ENCODE data around the gene SAP30.

The SAP30 gene, protein sequence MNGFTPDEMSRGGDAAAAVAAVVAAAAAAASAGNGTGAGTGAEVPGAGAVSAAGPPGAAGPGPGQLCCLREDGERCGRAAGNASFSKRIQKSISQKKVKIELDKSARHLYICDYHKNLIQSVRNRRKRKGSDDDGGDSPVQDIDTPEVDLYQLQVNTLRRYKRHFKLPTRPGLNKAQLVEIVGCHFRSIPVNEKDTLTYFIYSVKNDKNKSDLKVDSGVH

GRCh38 chr4:173370477-173371291, at the start of gene SAP30:
Gene SAP30 (plus strand): TSS chr4:173370954. CDS start chr4:173371183, 229 bp downstream.
- FAIRE-seq = peak; percentile 89

GRCh38 chr4:173325007-173325736, 45.6 kb upstream of the SAP30 start:
- FAIRE-seq = no peak

- FAIRE-seq = no peak
These were observed 42.4 kb upstream of the SAP30 start for GRCh38 chr4:173328236-173328901.

DNA sequence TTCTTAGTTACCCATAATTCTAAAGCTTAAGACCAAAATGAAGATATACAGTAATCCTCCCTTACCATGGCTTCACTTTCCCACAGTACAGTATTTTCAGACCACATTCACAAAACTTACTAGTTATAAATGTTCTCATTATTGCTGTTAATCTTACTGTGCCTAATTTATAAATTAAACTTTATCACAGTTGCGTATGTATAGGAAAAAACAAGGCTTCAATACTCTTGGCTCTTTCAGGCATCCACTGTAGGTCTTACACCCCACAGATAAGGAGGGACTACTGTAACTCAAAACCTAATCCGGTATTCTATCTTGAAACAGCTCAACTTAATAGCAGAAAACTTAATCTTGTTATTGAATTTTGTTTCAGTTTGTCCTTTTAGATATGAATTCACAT, 40.2 kb upstream of the SAP30 start:
- FAIRE-seq = no peak

GRCh38 chr4:173332021-173332487, 38.7 kb upstream of the SAP30 start:
- FAIRE-seq = no peak

GRCh38 chr4:173332963-173333657, 37.6 kb upstream of the SAP30 start:
- no peak for FAIRE-seq

DNA sequence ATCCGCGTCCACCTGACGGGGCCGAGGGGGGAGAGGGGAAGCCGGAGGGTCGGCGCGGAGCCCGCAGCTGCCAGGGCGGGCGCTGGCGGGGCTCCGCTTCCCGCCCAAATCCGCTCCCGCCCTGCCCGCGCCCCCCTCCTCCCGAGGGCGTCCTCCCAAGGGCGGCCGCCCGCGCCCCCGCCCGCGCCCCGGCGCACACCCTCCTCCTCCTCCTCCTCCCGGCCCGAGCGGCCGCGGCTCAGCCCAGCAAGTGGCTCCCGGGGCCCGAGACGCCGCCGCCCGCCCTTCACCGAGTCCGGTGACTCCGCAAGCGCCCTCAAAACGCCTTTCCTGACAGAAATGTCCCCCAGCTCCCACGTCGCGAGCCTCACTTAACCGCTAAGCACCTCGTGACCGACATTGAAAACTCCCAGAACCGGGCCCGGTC, 37.1 kb upstream of the SAP30 start:
- no peak for FAIRE-seq

DNA sequence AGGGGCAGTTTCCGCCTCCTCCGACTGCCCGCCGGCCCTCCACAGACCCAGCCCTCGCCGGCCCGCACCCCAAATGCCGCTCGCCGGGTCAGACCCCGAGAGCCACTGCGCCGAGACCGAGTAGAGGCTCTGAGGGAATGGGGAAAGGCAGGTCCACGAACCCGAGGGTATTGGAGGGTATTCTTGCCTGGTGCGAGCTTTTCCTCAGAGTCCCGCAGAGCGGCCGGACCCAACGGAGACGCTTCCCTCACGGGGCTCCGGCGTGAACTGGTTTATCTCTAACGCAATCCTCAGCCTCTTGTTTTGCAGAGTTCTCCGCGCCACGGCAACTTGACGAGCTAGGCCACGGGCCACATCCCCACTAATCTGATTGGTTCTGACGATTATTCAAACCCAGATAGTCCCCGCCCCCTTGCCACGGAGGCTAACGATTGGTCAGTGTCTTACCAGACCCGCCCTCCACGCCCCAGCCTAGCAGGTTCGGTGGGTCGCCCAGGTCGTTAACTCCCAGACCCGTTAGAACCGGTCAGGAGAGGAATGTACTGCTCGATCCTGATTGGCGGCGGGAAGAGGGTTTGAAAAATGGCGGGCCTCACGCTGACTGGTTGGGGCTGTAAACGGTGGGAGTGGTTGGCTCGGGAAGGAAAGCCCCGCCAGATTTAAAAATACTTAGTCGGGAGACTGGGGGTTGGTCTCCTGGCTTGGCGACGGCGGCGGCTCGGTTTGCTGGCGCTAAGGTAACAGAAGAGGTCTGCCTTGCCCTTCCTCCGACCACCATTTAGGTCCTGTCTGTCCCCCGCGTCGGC, 36.5 kb upstream of the SAP30 start, which contains the start of gene HMGB2:
Gene HMGB2, minus strand, starts transcription at position 274 of the 806 bp plus-strand sequence. CDS start 709 bp downstream, outside the sequence.
- FAIRE-seq = peak; percentile 96

DNA sequence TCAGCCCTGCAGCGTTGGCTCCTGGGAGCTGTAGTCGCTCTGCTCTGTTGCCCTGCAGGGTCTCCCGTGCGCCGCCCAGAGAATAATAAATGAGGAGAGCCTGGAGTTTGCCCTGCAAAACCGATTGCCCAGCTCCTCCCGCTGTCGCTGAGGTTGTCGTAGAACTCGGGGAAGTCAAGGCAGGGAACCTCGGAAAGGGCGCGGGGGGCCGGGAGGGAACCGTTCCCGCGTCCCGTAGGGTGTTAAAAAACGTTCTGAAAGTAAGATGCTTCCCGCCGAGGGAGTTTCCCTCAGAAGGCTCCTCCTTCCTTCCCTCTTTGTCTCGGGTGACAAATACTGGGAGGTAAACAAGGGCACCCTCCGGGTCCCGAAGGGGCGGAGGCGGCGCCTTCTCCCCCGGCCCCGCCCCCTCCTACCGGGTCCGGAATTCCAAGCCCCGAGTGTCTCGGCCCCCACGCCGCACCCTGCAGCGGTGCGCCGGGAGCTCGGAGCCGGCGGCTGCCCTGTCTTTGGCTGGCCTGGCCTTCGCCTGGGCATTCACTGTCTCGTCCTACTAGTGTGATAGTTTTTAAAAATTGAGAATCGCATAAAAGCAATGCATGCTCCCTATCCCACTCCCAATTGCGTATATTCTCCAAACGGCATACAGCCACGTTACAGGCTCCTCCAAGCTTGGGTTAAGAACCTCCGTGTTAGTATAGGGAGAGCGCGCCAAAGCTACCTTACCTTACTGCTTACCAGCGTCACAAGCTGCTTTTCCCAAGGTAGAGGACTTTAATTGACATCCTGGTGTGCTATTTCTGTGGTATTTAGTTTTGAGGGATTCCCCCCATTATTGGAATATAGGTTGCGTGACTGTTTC, 35.6 kb upstream of the SAP30 start:
- FAIRE-seq = no peak

- no peak for FAIRE-seq
These were observed 33.3 kb upstream of the SAP30 start for GRCh38 chr4:173337463-173337862.

DNA sequence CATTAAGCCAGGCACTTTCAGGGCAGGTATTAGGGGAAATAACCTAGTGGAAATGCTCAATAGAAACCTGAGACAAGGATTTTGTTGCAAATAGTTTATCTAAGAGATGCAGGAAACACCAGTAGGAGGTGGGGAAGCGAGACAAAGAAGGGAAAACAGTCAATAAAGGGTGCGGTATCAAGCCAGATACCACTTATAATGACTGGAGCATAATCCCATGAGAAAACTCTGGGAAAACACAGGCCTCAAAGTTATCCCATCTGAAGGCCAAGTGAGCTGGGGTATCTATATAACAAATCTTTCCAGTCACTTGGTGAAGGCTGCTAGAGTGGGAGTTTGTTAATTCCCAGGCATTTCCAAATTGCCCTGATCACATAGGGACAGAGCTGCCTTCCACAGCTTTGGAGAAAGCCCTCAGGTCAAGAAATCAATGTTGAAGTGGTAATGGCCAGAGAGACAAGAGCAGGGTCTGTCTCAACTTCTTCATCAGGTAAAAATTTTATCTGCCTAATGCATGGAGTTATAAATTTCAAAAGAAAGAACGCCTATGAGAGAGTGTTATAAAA, 26.8 kb upstream of the SAP30 start:
- no peak for FAIRE-seq

GRCh38 chr4:173345648-173346047, 25.1 kb upstream of the SAP30 start:
- no peak for FAIRE-seq

DNA sequence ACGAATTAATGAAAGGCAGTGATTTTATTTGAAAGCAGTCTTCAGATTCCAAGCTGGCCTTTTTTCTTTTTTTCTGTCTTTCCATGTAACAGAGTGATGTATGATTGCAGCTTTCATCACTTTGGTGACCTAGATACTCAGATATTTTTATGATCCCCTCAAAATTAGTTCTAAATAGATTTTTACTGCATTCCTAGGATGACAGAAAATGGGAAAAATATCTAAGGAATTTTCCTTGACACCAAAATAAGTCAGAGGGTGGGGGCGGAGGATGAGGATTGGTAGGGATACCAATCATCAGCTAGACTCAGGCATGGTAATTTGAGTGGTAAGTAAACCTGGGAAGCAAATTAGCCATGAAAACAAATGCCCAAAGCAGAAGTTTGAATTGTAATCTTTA, 24.7 kb upstream of the SAP30 start:
- no peak for FAIRE-seq

- no peak for FAIRE-seq
These were observed 23.3 kb upstream of the SAP30 start for GRCh38 chr4:173347467-173347866.

DNA sequence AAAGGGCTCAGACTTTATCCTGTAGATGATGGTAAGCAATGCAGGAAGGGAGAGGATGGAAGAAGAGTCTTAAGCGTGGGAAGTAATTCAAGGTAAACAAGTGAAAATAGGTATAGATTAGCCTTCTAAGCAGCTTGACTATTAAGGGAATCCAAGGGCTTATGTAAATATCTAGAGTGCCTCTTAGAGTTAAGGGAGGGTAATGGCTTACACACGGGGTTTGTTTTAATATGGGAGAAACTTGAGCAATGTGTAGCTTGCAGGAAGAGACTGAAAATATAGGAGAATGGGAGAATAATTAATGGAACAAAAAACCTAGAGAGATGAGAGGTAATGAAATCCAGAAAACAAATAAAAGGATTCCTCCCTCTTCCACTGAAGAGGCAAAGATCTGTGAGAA, 12.8 kb upstream of the SAP30 start:
- FAIRE-seq = no peak

DNA sequence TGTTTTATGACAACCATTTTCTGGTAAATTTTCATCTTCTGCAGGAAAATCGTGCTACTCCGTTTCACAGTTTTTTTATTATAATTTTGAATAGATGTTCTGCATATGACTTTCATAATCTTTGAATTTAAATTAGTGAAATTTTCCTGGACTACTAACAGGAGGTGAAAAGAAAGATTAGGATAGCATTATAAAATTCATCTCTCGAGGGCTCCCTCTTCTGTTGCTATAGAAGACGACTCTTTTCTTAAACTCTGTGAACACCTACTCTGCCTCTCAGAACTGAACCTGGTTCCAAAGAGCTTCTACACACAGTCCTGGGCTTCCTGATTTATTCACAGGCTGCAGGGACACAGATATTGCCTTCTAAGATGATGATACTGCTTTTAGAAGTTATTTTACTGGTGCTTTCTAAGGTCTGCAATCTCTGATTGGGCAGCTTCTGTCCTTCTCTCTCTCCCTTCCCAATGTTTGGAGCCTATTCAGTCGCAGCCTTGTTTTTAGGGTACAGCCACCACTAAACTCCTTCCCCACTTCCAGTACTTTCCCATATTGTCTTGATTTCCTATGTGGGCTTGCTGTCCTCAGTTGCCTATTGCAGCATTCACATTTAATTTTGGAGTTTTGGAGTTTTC, 10.1 kb upstream of the SAP30 start:
- peak; percentile 71 for FAIRE-seq

DNA sequence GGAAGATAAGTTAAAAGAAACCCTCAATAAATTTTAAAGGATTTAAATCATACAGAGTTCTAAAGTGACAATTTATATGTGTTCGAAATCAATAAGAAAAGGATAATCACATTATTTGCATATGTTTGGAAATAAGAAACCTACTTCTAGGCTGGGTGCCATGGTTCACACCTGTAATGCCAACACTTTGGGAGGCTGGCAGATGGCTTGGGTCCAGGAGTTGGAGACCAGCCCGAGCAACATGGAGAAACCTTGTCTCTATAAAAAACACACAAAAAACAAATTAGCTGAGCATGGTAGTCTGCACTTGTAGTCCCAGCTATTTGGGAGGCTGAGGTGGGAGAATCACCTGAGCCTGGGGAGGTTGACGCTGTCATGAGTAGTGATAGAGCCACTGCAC, 8.1 kb upstream of the SAP30 start:
- FAIRE-seq = no peak

GRCh38 chr4:173365359-173365996, 5.3 kb upstream of the SAP30 start:
- FAIRE-seq = no peak

GRCh38 chr4:173367285-173367684, 3.5 kb upstream of the SAP30 start:
- FAIRE-seq = no peak
